Thoracic aorta (tissue), 2 donors: ENCODE data around the gene SFXN2. TPM values are rescaled to one million over a fixed set of nuclear protein-coding genes. Genes with fewer than 3 reads are reported as not detected.
"Not testable (repeated sequence)": the region's sequence is repeated elsewhere in the genome, so short reads cannot be mapped to it uniquely, and the experiment has no call there.

Experiments
- ATAC-seq: fragments of 150-250 bp; one replicate; pipeline ENCODE4 v1.8.0; 2017; ENCODE audit warnings: low read depth; ENCODE audit not compliant: insufficient number of reproducible peaks, low FRiP score
- DNase-seq: peaks from one replicate; pipeline ENCODE4 v3.0.0-alpha.2; 2020; ENCODE audit warnings: low spot score
- H3K27ac ChIP-seq, 2 donors: fragments of 200-600 bp; sonication (generic); 1 replicate in 1 of 2; 2 replicates in 1 of 2; pipeline ENCODE4 v1.5.1; 2016; ENCODE audit warnings: mild to moderate bottlenecking in 2 of 2, moderate library complexity in 2 of 2
- H3K27me3 ChIP-seq: fragments of 200-600 bp; sonication (generic); replicated peaks from 2 replicates; pipeline ENCODE4 v1.6.0; 2016; ENCODE audit warnings: mild to moderate bottlenecking; ENCODE audit not compliant: insufficient read depth
- H3K36me3 ChIP-seq: fragments of 200-600 bp; sonication (generic); one replicate; pipeline ENCODE4 v1.5.1; 2016
- H3K4me1 ChIP-seq, 2 donors: fragments of 200-600 bp; sonication (generic); 1 replicate in 1 of 2; 2 replicates in 1 of 2; pipeline versions ENCODE4 v1.5.1 to v1.6.0; 2016; ENCODE audit warnings: low read depth in 2 of 2, mild to moderate bottlenecking in 1 of 2; ENCODE audit not compliant: control insufficient read depth in 1 of 2
- H3K4me3 ChIP-seq: fragments of 200-600 bp; sonication (generic); 2 replicates; pipeline ENCODE4 v1.5.1; 2016; ENCODE audit warnings: mild to moderate bottlenecking
- H3K9me3 ChIP-seq: fragments of 200-600 bp; sonication (generic); 2 replicates; pipeline ENCODE4 v1.5.1; 2016
- CTCF ChIP-seq: fragments of 200-600 bp; sonication (generic); IDR thresholded peaks from one replicate; pipeline ENCODE4 v1.5.1; 2019; ENCODE audit warnings: antibody characterized with exemption
- total RNA-seq, 2 donors: library from RNA; depleted of rRNA; stranded (reverse); fragments of >200 nt; gene quantifications; one replicate each; pipeline versions ENCODE4 v1.1.0 to v1.2.3, GENCODE V29; 2016

The SFXN2 gene
- total RNA-seq, 2 donors from 2014 or later, result 1.6 to 18.3 TPM

- no peak for DNase-seq
- TF ChIP-seq CTCF, result no peak
- H3K4me3 ChIP-seq, result no peak overlapping the region
Observed at GRCh38 chr10:102681696-102682095, 32.7 kb upstream of the SFXN2 start.

GRCh38 chr10:102682416-102682815 is 32.0 kb upstream of the SFXN2 start:
- no peak overlapping the region for H3K4me3 ChIP-seq
- no peak overlapping the region for H3K27ac ChIP-seq
- H3K4me1 ChIP-seq, result peaks cover 0 to 2% of the 10 kb centered on the region in 2 donors
- H3K27me3 ChIP-seq, result no peaks in the 10 kb centered on the region
- no peak for DNase-seq
- no peak for TF ChIP-seq CTCF
- peaks cover 9% of the 10 kb centered on the region for H3K36me3 ChIP-seq
- H3K9me3 ChIP-seq, result no peaks in the 10 kb centered on the region
- ATAC-seq, result no peak

More at GRCh38 chr10:102681696-102682095, 32.7 kb upstream of the SFXN2 start:
- ATAC-seq, result no peak
- Histone ChIP-seq H3K27ac (no peak overlapping the region), H3K27me3 (no peaks in the 10 kb centered on the region), H3K4me1 (peaks cover 3 to 7% of the 10 kb centered on the region in 2 donors), H3K9me3 (no peaks in the 10 kb centered on the region), H3K36me3 (peaks cover 9% of the 10 kb centered on the region)

GRCh38 chr10:102682981-102683380 is 31.5 kb upstream of the SFXN2 start:
- H3K36me3 ChIP-seq, result peaks cover 11% of the 10 kb centered on the region
- no peaks in the 10 kb centered on the region for H3K27me3 ChIP-seq
- DNase-seq, result no peak
- no peaks in the 10 kb centered on the region for H3K9me3 ChIP-seq
- no peak overlapping the region for H3K27ac ChIP-seq
- H3K4me1 ChIP-seq, result peaks cover 0 to 2% of the 10 kb centered on the region in 2 donors
- H3K4me3 ChIP-seq, result no peak overlapping the region
- no peak for TF ChIP-seq CTCF
- ATAC-seq, result no peak

GRCh38 chr10:102683736-102684135 is 30.7 kb upstream of the SFXN2 start:
- DNase-seq (no peak), ATAC-seq (no peak)
- peaks cover 0 to 2% of the 10 kb centered on the region in 2 donors for H3K4me1 ChIP-seq
- H3K27ac ChIP-seq, result no peak overlapping the region
- no peaks in the 10 kb centered on the region for H3K27me3 ChIP-seq
- H3K36me3 ChIP-seq, result peaks cover 12% of the 10 kb centered on the region
- TF ChIP-seq CTCF, result no peak
- H3K4me3 ChIP-seq, result no peak overlapping the region
- no peaks in the 10 kb centered on the region for H3K9me3 ChIP-seq

- no peak overlapping the region for H3K27ac ChIP-seq
- no peak overlapping the region for H3K4me3 ChIP-seq
- ATAC-seq (no peak), DNase-seq (no peak)
- no peak for TF ChIP-seq CTCF
- H3K36me3 ChIP-seq, result peaks cover 10% of the 10 kb centered on the region
- no peaks in the 10 kb centered on the region for H3K4me1 ChIP-seq
- H3K27me3 ChIP-seq, result no peaks in the 10 kb centered on the region
- H3K9me3 ChIP-seq, result no peaks in the 10 kb centered on the region
Observed at GRCh38 chr10:102691285-102692066, 23.0 kb upstream of the SFXN2 start.

GRCh38 chr10:102695401-102695800 is 19.0 kb upstream of the SFXN2 start:
- not testable (repeated sequence) for H3K4me1 ChIP-seq, H3K27me3 ChIP-seq, H3K27ac ChIP-seq, H3K4me3 ChIP-seq, ATAC-seq, H3K9me3 ChIP-seq, DNase-seq
- peaks cover 11% of the 10 kb centered on the region for H3K36me3 ChIP-seq
